Activated T-cell treated with anti-CD3 and anti-CD28 coated beads, Interleukin-2, amount 50 U/mL, for 24 hours (primary cell): ENCODE measurements around the gene RANBP6.
"Not testable (repeated sequence)": the region's sequence is repeated elsewhere in the genome, so short reads cannot be mapped to it uniquely, and the experiment has no call there.

Source experiments
- DNase-seq: peaks from one replicate; pipeline ENCODE4 v3.0.0-alpha.2; 2020
- H3K27ac Mint-ChIP-seq: 2 replicates; pipeline ENCODE4 v1.8.0; 2020; ENCODE audit warnings: mild to moderate bottlenecking, mixed read lengths
- H3K27me3 Mint-ChIP-seq: 2 replicates; pipeline ENCODE4 v1.8.0; 2020; ENCODE audit warnings: mixed read lengths
- H3K36me3 Mint-ChIP-seq: 2 replicates; pipeline ENCODE4 v1.8.0; 2020; ENCODE audit warnings: low read depth, mixed read lengths
- H3K4me1 Mint-ChIP-seq: 2 replicates; pipeline ENCODE4 v1.8.0; 2020; ENCODE audit warnings: low read depth, mixed read lengths
- H3K4me3 Mint-ChIP-seq: 2 replicates; pipeline ENCODE4 v1.8.0; 2020; ENCODE audit warnings: mild to moderate bottlenecking, moderate library complexity, mixed read lengths
- H3K9me3 Mint-ChIP-seq: 2 replicates; pipeline ENCODE4 v1.8.0; 2020; ENCODE audit warnings: mixed read lengths

The RANBP6 gene

DNA sequence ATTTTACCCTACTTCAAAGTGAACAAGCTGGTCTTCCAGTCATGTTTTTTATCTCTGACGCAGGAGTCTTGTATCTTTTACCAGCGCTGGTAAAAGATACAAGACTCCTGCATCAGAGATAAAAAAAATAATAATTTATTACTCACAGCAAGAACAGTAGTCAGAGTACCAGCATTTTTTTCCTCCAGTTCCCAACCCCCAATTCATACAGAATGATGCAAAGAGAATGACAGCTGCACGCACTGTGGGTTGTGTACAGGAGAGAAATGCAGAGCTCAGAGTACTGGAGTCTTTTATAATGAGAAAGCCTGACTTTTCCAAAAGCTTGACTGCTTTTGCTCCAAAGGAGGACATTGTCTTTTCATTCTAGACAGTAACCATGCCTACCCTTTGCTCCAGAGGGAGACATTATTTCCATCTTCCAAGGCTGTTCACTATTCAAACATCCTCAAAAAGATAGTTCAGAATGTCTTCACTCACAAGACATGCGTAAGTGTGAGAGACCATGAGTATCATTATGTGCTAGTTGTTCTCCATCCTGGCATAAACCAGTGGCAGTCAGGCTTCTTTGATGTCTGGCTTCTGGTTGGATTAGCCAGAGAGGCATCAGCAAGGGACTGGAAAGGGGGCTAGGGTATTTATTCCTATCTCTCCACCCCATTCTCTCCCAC lies 14.3 kb upstream of the RANBP6 start:
- peaks cover 16% of the 10 kb centered on the region for H3K27me3 Mint-ChIP-seq
- no peak overlapping the region for H3K27ac Mint-ChIP-seq
- no peaks in the 10 kb centered on the region for H3K9me3 Mint-ChIP-seq
- no peaks in the 10 kb centered on the region for H3K4me1 Mint-ChIP-seq
- DNase-seq = no peak
- no peak overlapping the region for H3K4me3 Mint-ChIP-seq
- H3K36me3 Mint-ChIP-seq = no peaks in the 10 kb centered on the region

DNA sequence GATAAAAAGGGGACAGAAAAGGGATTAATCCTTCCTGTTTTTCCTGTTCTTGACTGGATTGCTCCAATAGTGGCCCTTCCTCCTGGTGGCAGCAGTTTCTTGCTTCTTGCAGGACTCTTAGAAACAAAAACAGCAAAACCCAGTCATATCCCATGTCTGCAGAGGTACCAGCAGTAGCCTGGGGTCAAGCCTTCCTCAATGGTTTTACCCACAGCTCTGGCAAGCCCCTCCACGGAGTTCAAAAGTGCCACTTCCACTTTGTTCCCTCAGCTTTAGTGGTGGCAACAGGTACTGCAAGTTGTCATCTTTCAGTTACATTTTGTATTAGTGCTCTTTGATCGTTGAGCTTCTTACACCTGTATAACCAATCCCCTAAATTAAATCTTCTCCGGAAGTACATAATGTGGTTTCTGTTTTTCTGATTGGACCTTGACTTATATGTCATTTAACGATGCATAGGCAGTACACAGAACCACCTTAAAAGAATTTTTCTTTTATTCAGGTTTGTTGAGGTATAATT lies 8.7 kb upstream of the RANBP6 start:
- Mint-ChIP-seq H3K36me3 (no peaks in the 10 kb centered on the region), H3K4me1 (peaks cover 2% of the 10 kb centered on the region), H3K27me3 (peaks cover 16% of the 10 kb centered on the region), H3K9me3 (no peaks in the 10 kb centered on the region), H3K27ac (no peak overlapping the region), H3K4me3 (no peak overlapping the region)
- no peak for DNase-seq

DNA sequence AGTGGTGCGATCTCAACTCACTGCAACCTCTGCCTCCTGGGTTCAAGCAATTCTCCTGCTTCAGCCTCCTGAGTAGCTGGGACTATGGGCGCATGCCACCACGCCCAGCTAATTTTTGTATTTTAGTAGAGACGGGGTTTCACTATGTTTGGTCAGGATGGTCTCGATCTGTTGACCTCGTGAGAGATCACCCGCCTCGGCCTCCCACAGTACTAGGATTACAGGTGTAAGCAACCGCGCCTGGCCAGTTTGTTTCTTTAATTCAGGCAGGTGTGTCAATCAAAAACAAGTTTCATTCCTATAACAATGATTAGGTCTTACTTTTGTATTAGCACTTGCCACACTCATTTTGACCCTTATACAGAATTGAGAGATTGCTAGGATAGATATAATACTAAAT lies 1.6 kb upstream of the RANBP6 start:
- H3K4me3 Mint-ChIP-seq, DNase-seq, H3K27ac Mint-ChIP-seq, H3K27me3 Mint-ChIP-seq: not testable (repeated sequence)
- Mint-ChIP-seq H3K4me1 (peaks cover 37% of the 10 kb centered on the region), H3K9me3 (peaks cover 22% of the 10 kb centered on the region), H3K36me3 (peaks cover 36% of the 10 kb centered on the region)

DNA sequence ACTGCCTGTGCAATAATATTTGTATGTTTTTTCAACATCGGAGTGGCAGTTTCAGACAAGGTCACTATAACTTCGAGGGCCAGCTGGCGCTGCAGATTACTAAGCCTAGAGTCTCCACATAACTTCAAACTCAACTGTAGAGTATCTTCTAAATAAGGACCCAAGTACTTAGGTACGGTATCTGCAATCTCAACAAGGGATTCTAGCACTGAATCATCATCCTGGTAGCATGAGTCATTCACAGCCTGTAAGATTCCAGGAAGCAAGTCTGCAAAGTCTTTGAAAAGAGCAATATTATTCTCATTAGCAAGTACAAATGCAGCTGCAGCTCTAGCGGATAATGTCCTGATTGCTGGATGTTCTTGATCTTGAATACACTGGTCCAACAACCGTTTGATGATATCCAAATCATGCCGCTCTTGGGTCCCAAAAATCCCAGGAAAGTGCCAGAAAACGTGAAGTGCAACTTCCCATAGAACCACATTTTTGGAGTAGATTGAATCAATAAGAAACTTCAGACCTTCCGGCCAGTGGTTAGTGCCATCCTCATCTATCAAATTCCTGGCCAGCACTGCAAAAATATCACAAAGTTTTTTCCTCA lies 654 bp downstream of the RANBP6 start:
- Mint-ChIP-seq H3K4me3 (peak overlapping the region; percentile 98), H3K4me1 (peaks cover 55% of the 10 kb centered on the region), H3K9me3 (peaks cover 26% of the 10 kb centered on the region), H3K27ac (peak overlapping the region; percentile 99), H3K27me3 (no peaks in the 10 kb centered on the region), H3K36me3 (peaks cover 57% of the 10 kb centered on the region)
- DNase-seq = no peak

DNA sequence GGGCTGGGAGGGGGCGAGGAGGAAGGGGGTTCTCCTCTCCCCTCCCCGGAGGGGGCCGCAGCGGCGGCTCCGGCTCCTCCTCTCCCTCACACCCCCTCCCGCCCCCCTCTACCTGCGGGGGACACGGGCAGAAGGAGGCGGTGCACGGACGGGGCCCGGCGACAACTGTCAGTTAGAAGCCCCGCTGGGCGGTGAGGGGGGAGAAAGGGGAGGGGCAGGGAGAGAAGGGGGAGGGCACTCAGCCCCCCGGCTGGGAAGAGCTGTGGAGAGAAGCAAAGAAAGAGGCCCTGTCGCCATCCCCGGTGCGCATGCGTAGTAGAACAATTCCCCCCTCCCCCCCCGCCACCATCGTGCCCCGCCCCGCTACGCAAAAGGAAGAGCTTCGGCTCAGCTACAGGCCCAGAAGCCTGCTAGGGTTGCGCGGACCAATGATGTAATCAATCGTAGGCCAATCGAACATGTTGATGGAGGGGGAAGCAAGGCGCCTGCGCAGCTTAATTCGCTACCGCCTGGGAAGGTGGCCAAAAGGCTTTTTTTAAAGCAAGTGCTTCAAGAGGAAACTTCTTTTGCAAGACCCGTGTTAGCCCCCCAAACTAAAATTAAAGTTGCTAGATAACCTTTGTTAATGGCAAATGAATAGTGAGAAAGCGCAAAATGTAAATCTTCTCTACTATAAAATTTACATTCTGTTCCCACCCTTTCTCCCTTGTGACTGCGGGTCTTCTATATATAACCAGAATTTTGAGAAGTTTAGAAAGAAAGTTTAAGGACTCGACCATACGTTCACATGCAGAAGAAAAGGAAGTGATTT lies 7.0 kb downstream of the RANBP6 start:
- peak overlapping the region; percentile 89 for H3K4me3 Mint-ChIP-seq
- DNase-seq = peak; percentile 90
- H3K27me3 Mint-ChIP-seq = no peaks in the 10 kb centered on the region
- peak overlapping the region; percentile 90 for H3K27ac Mint-ChIP-seq
- peaks cover 15% of the 10 kb centered on the region for H3K9me3 Mint-ChIP-seq
- H3K4me1 Mint-ChIP-seq = peaks cover 76% of the 10 kb centered on the region
- H3K36me3 Mint-ChIP-seq = peaks cover 64% of the 10 kb centered on the region

DNA sequence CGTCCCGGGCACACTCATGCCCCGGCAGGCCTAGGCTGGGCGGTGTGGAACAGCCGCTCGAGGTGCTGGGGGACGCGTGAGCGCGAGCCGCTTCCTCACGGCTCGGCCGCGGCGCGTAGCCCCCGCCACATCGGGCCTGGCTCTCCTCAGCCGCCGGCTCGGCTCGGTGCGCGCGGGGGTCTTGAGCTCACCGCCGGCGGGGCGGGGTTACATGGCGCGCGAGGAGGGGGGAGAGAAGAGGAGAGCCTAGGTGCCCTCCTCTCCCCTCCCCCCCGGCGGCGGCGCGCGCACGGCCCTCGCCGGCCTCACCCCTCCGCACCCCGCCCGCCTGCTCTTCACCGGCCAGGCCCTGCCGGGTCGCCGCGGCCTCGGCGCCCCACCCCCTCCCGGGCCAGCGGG lies 7.7 kb downstream of the RANBP6 start:
- Mint-ChIP-seq H3K4me1 (peaks cover 75% of the 10 kb centered on the region), H3K27ac (peak overlapping the region; percentile 94), H3K27me3 (no peaks in the 10 kb centered on the region)

DNA sequence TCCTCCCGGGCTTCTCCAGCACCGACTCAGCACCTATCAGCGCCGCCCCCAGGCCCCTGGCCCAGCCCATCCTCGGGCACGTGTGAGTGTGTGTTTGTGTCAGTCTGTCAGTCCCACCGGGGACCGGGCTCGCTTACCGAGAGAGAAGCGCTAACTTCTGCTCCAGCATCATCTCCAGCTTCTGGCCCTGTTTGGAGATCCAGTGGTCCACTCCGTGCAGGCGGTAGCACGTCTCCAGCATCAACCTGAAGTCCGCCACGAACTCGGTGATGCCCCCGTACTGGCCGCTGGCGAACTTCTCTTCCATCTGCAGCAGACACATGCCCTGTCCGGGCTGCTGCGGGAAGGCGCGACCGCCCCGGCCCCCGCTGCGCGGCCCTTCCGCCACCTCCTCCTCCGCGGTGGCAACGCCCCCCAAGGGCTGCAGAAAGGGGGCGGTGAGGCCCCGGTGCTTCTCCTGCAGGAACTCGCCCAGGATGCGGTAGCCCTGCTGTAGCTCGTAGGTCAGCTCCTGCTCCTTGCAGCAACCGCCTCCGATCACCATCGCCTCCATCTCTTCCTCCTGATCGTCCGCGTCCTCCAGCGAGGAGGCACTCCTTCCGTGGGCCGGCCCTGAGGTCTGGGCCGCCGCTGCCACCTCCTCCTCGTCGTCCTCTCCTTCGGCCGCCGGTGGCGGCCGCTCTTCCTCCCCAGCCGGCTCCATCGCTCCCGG lies 8.2 kb downstream of the RANBP6 start:
- DNase-seq = no peak
- peaks cover 5% of the 10 kb centered on the region for H3K9me3 Mint-ChIP-seq
- H3K27ac Mint-ChIP-seq = peak overlapping the region; percentile 94
- H3K36me3 Mint-ChIP-seq = peaks cover 55% of the 10 kb centered on the region
- peaks cover 72% of the 10 kb centered on the region for H3K4me1 Mint-ChIP-seq
- peak overlapping the region; percentile 89 for H3K4me3 Mint-ChIP-seq
- no peaks in the 10 kb centered on the region for H3K27me3 Mint-ChIP-seq

More for the DNA sequence above, 7.7 kb downstream of the RANBP6 start:
- peak; percentile 87 for DNase-seq
- Mint-ChIP-seq H3K9me3 (peaks cover 9% of the 10 kb centered on the region), H3K36me3 (peaks cover 60% of the 10 kb centered on the region), H3K4me3 (peak overlapping the region; percentile 89)

DNA sequence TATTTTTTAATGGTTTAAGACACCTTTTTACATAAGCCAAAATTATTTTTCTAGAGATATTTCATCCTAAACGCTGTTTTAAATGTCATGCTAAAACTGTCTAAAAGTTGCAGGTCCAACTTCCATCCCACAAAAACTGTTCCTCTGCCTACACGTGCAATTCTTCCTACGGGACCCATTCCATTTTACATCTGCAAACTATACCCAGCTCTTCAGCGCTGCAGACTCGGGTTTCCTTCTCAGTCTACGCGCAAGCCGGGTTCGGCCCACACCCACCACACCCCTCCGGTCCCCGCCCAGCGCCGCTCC lies 8.7 kb downstream of the RANBP6 start:
- Mint-ChIP-seq H3K27me3 (no peaks in the 10 kb centered on the region), H3K36me3 (peaks cover 54% of the 10 kb centered on the region), H3K9me3 (peaks cover 1% of the 10 kb centered on the region), H3K4me3 (peak overlapping the region; percentile 89), H3K27ac (peak overlapping the region; percentile 94), H3K4me1 (peaks cover 71% of the 10 kb centered on the region)
- DNase-seq = peak; percentile 96

DNA sequence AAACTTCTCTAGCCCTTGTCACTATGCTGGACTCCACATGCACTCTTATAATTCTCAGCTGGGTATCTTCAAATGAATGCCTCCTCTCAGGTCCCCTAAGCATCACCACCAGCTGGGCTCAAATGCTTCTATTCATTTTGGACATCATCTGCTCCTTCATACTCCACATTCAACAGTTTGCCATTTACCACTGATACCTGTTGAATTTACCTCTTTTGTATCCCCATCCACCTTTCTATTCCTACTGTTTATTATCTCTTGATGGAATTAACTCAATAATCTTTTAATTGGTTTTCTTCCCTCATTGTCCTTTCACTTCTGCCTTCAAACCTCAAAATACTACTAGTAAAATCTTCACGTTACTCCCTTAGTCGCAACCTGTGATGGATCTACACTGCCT lies 14.5 kb downstream of the RANBP6 start:
- peaks cover 19% of the 10 kb centered on the region for H3K36me3 Mint-ChIP-seq

DNA sequence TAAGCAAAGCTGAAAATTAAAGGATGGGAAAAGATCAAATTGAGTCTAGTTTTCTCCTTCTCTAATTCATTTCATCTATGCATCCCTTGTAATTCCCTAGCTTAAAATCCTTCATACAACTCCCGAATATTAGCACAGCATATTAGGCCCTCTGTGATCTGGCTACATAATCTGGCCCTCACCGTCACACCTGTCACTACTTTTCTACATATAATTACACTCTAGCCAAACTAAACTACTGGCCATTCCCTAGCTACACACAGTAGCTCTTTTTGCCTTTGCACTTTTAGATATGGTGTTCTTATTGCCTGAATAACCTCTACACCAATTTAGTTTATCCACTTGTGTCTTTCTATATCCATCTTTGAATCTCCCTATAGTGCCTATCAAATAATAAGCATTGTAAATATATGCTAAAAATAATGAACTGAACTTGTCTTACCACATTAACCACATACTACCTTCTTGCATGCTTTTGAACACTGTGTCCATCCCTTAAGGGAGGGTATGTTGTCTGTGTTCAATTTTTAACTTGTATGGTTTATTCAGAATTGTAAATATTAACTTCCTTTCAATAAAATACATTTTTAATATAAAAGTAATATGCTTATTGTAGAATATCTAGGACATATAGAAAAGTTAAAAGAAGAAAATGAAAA lies 15.9 kb downstream of the RANBP6 start:
- Mint-ChIP-seq H3K4me3 (no peak overlapping the region), H3K9me3 (no peaks in the 10 kb centered on the region), H3K27me3 (no peaks in the 10 kb centered on the region), H3K27ac (no peak overlapping the region), H3K4me1 (peaks cover 56% of the 10 kb centered on the region), H3K36me3 (peaks cover 12% of the 10 kb centered on the region)
- DNase-seq = no peak

More for the DNA sequence above, 14.5 kb downstream of the RANBP6 start:
- H3K27me3 Mint-ChIP-seq = no peaks in the 10 kb centered on the region
- H3K9me3 Mint-ChIP-seq = no peaks in the 10 kb centered on the region
- peaks cover 58% of the 10 kb centered on the region for H3K4me1 Mint-ChIP-seq
- H3K4me3 Mint-ChIP-seq = no peak overlapping the region
- no peak for DNase-seq
- H3K27ac Mint-ChIP-seq = no peak overlapping the region

DNA sequence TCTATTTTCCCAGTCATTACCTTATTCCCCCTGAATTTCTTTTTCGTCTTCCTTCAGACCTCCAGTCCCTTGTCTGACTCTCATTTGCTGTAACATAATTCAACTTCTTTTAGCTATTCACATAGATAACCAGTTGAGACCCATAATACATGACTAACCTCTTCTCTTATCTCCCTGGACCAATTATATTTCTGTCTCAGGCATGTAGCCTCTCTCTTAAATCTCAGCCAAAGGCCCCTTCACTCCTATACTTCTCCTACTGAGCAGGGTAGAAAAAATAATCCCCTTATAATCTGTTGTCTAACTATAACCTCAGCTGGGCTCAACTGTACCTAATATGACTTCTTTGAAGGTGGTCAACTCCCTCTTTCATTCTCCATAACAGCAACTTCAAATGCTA lies 20.9 kb downstream of the RANBP6 start:
- peaks cover 48% of the 10 kb centered on the region for H3K4me1 Mint-ChIP-seq
- H3K4me3 Mint-ChIP-seq = no peak overlapping the region
- H3K27me3 Mint-ChIP-seq = no peaks in the 10 kb centered on the region
- no peak for DNase-seq
- no peaks in the 10 kb centered on the region for H3K9me3 Mint-ChIP-seq
- peaks cover 2% of the 10 kb centered on the region for H3K36me3 Mint-ChIP-seq
- H3K27ac Mint-ChIP-seq = no peak overlapping the region

DNA sequence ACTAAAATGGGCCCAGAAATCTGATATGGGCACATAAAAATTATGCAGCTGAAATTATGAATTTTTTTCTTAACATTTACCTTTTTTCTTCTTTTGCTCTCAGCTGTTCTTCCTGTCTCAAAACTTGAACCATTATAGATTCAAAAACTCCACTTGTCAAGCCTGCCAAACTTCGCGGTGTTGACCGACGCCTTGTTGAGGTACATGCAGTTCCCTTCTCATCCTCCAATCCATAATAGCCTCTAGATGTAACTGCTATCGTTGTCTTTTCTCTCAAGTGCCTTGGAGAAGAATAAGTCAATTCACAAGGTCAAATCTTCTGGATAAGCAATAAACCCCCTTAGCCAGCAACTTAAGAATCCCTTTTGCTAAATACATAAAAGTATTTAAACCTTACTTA lies 27.2 kb downstream of the RANBP6 start:
- H3K9me3 Mint-ChIP-seq = no peaks in the 10 kb centered on the region
- H3K4me3 Mint-ChIP-seq = no peak overlapping the region
- no peak overlapping the region for H3K27ac Mint-ChIP-seq
- peaks cover 37% of the 10 kb centered on the region for H3K36me3 Mint-ChIP-seq
- H3K27me3 Mint-ChIP-seq = no peaks in the 10 kb centered on the region
- no peak for DNase-seq
- peaks cover 22% of the 10 kb centered on the region for H3K4me1 Mint-ChIP-seq

DNA sequence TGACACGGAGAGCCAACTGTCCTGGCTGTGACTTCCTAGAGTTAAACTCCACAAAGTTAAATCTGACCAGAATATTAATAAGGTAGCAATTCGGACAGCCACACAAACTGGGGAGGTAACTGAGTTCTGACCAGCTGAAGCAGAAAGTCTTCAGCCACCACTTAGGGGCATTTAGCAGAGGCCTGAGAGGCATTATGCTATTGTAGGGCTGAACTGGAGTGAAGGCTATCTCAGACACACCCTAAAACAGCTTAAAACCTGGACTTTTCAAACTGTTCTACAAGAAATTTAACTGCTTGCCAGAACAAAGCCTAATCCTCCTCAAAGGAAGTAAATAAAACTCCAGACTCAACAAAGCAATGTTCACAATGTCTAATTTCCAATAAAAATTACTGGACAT lies 32.4 kb downstream of the RANBP6 start:
- DNase-seq = no peak
- no peaks in the 10 kb centered on the region for H3K9me3 Mint-ChIP-seq
- no peak overlapping the region for H3K4me3 Mint-ChIP-seq
- peaks cover 12% of the 10 kb centered on the region for H3K4me1 Mint-ChIP-seq
- no peak overlapping the region for H3K27ac Mint-ChIP-seq
- H3K36me3 Mint-ChIP-seq = peaks cover 49% of the 10 kb centered on the region
- H3K27me3 Mint-ChIP-seq = no peaks in the 10 kb centered on the region

DNA sequence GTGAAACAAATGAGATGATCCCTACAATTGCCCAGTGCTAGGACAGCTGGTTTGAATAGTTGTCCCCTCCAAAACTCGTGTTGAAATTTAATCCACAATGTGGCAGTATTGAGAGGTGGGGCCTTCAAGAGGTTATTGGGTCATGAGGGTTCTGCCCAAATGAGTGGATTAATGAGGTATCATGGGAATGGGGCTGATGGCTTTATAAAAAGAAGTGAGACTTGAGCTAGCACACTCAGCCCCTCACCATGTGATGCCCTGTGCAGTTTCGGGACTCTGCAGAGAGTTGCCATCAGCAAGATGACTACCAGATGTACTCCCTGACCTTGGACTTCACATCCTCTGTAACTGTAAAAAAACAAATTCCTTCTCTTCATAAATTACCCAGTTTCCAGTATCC lies 33.1 kb downstream of the RANBP6 start:
- peaks cover 12% of the 10 kb centered on the region for H3K4me1 Mint-ChIP-seq
- no peaks in the 10 kb centered on the region for H3K9me3 Mint-ChIP-seq
- H3K4me3 Mint-ChIP-seq = no peak overlapping the region
- no peaks in the 10 kb centered on the region for H3K27me3 Mint-ChIP-seq
- DNase-seq = no peak
- no peak overlapping the region for H3K27ac Mint-ChIP-seq
- peaks cover 43% of the 10 kb centered on the region for H3K36me3 Mint-ChIP-seq
